Activated gamma-delta T cell treated with anti-CD3 and anti-CD28 coated beads, Interleukin-2, amount 50 U/mL, for 16 hours (primary cell): ENCODE data around the gene APIP.
A peak's percentile ranks its signal among the peaks of the same experiment; 100 is the strongest.

Experiments
- DNase-seq: peaks from one replicate; pipeline ENCODE4 v3.0.0-alpha.2; 2020; ENCODE audit warnings: low read depth

APIP gene, protein sequence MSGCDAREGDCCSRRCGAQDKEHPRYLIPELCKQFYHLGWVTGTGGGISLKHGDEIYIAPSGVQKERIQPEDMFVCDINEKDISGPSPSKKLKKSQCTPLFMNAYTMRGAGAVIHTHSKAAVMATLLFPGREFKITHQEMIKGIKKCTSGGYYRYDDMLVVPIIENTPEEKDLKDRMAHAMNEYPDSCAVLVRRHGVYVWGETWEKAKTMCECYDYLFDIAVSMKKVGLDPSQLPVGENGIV

DNA sequence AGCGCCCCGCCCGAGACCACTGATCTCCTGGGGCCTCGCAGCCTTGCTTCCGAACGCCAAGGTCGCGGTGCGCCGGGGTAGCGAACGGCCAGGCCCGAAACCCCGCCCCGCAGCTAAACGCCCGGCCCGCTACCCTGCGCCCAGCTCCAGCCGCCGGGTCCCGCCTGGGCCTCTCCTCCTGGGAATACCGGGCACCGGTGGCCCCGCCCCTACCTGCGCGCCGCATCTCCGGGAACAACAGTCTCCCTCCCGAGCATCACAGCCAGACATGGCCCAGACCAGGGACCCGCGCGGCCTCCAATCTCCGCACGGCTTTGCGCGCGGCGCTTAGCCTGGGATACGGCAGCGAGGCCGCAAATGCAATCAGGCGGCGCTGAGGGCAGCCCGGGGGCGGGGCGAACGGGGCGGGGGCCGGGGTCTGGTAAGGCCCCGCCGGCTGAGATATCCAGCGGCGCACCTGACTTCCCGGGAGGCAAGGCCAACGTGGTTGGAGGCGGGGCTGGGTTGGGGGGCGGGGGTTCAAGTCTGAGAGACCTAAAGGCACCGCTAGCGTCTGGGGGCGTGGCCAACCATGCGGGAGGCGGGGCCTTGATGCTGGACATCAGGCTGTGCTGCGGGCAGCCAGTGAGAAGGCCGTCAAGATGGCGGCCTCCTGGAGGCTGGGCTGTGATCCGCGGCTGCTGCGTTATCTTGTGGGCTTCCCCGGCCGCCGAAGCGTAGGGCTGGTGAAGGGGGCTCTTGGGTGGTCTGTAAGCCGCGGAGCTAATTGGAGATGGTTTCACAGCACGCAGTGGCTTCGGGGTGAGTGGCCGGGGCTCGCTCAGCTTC lies at the start of gene APIP, which contains the start of gene PDHX:
APIP (minus strand) TSS at position 365 of the 828 bp plus-strand sequence; CDS start at position 270, 95 bp downstream.
PDHX (plus strand) TSS at position 604 of the 828 bp plus-strand sequence; CDS start at position 642, 38 bp downstream.
- DNase-seq = peak; percentile 95

DNA sequence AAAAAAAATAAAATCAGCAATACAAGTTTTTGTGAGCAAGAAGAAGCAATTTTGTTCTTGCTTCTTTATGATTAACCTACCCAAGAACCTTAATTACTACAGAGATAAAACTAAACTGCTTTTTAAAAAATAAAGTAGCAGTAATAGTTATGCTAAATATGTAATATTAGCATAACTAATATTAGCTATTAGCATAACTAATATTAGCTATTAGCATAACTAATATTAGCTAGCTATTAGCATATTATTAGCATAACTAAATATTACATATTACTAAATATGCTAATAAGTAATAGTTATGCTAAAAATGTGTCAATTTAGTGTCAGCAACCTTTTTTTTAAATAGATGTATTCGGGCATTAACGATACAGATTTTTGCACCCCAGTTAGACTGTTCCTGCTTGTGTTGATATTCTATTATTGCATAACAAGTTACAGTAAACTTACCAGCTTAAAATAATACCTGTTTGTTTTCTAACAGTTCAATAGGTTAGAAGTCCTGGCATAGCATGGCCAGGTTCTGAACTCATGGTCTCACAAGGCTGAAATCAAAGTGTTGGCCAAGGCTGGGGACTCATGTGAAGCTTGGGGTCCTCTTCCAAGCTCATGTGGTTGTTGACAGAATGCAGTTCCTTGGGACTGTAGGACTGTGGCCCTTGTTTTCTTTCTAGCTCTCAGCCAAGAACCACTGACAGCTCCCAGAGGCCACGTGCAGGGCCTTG lies 48.6 kb upstream of the APIP start:
- no peak for DNase-seq

DNA sequence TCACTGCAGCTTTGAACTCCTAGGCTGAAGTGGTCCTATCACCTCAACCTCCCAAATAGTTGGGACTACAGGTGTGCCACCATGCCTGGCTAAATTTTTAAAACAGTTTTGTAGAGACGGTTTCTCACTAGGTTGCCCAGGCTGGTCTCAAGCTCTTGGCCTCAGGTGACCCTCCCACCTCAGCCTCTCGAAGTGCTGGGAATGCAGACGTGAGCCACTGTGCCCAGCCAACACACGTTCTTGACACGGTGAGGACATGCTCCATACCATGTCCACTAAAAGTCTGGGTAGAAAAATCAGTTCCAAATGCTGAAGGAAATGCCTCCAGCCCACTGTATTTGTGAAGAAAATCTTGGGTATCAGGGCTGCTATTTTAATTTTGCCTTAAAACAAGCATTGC lies 47.2 kb upstream of the APIP start:
- DNase-seq = no peak

DNA sequence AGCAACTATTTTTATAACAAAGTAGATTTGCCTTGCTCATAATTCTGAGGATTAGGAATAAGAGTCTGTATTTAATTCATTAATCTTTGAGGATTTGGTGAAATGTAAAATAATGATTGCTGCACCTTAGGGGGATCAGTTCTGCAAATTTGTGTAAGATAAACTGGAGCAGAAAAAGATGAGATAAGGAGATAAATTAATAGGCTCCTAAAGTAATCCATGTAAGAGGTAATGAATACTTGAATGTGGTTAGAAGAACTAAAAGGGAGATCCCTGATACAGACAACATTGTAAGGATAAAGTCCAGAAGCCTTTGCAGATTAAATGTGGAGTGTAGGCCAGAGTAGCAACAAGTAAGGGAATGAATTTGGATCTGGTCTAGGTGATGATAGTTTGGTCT lies 45.9 kb upstream of the APIP start:
- no peak for DNase-seq

DNA sequence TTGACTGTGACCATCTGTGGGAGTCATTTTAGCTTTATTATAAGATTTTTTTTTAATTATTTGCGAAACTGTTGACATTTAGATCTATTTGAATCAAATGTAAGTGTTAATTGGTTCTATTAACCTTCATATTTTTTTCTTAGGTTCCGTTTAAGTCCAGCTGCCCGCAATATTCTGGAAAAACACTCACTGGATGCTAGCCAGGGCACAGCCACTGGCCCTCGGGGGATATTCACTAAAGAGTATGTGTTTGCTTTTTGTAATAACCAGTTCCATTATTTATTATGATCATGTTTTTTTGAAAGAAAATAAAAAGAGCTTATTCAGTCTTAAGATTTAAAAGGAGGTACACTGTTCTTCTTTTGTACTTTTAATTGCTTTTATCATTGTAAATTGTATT lies 44.1 kb upstream of the APIP start:
- DNase-seq = no peak

DNA sequence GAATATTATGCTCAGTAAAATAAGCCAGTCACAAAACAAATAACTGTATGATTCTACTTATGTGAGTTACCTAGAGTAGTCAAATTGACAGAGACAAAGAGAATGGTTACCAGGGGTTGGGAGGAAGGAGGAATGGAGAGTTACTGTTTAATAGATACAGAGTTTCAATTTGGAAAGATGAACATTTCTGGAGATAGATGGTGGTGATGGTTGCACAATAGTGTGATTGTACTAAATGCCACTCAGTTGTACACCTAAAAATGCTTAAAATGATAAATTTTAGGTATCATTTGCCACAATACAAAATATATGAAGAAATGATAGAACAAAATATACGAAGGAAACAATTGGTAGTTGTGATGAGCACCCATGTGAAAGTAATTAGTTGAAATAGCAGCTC lies 43.6 kb upstream of the APIP start:
- DNase-seq = no peak

DNA sequence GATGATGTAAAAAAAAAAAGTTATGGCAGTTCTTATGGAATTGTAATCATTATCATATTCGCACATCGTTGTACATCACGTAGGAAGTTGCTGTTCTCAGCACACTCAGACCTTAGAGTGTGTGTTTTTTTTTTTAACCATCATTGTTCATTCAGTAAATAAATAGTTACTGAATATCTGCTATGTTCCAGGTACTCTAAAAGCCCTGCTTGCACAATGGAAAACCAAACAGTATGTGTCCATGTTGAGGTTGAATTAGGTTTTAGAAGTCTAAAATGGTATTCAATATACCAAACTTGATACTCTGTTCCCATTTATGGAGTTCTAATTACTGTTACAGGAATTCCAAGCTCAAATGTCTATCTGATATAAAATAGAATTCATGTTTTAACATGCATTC lies 41.4 kb upstream of the APIP start:
- DNase-seq = no peak

DNA sequence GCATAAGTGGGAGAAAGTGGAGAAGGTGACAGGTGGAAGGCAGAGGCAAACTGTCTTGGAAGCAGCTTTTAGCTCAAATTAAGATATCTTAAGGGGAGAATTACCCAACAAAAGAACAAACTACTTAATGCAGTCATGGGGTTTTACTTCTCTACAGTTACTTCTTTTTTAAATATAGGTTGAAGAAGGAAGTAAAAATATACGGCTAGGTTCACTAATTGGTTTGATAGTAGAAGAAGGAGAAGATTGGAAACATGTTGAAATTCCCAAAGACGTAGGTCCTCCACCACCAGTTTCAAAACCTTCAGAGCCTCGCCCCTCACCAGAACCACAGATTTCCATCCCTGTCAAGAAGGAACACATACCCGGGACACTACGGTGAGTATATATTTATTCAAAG lies 41.0 kb upstream of the APIP start:
- DNase-seq = no peak

DNA sequence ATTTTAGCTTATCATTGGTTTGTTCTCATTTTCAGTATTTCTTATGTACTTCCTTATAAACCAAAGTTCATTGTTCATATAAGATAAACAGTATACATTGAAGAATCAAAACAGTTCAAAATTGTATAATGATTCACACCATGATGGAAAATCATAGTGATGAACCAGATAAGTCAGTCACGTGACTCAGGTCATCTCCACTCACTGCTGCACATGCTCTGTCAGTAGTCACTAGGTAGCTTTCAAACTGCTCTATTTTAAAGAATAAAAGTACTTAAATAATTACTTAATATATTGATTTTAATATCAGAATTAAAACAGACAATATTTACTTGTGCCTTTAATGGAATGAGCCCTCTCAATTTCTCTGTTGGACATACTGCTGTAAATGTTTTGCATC lies 37.8 kb upstream of the APIP start:
- DNase-seq = no peak

DNA sequence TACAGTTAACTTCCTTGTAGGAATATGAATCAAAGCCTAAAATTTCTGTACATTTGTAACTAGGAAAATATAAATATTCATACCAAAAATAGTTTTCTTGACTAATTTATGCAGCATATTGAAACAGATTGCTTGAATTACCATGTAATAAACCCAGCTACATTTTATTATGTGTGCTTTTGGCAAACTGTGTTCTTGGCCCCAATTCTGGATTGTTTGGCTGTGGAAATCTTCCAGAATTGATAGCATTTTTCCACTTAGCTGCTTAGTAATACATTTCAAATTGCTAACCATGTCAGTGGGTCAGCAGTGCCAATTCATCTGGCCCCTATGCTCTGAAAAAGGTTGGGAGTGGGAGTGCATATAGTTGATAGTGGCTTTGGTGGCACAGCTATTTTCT lies 32.5 kb upstream of the APIP start:
- DNase-seq = no peak

DNA sequence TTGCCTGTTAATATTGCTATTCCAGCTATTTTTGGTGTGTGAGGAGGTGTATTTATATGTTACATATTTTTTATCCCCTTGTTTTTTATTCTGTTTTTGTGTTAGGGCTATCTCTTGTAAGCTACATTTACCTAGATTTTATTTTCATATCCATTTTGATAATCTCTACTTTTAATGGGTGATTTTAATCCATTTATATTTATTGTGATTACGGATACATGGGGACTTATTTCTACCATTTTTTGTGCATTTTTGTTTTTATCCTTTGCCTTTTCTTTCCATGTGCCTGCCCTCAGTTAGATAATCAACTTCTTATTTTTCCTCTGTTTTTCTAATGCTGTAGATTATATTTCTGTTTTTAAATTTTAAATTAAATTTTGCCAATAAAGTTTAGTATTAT lies 28.5 kb upstream of the APIP start:
- DNase-seq = no peak

DNA sequence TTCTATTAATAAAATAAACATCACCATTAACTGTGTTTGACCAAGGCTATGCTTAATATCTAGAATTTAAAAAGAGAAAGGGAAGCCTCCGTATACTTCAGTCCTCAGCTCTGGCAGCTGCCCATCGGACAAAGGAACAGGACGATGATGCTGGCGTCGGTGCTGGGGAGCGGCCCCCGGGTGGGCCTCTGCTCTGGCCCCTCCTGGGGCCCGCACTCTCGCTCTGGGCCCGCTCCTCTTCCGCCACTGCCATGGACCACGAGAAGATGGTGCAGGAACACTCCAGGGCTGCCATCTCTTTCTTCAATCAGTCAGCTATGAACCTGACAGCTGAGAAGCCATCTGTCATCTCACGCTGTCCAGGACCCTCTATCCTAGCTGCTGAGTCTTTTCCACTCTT lies 25.5 kb upstream of the APIP start:
- no peak for DNase-seq

DNA sequence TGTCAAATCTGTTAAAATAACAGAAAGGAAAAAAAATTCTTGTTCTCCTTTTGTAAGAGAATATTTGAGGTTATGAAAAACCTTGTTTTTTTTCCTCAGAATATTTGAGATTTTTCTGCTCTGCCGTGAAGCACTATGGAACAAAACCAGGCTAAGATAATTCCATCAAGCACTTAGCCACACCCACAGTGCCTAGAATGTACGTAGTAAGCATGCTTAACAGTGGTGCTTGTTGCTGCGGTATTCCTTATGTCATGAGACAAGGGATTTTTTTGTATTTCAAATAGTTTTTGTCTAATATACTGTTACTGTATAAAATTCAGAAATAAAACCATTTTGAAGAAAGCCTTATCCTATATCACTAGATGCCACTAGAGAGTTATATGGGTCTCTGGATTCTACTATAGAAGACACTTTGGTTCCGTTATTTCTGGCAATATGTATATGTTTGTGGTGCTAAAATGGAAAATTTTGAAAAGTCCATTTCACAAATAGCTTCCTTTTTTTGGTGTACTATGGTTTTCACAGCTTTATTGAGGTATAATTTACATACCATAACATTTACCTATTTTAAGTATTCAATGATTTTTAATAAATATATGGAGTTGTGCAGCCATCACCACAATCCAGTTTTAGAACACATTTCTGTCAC lies 24.0 kb upstream of the APIP start:
- DNase-seq = no peak

DNA sequence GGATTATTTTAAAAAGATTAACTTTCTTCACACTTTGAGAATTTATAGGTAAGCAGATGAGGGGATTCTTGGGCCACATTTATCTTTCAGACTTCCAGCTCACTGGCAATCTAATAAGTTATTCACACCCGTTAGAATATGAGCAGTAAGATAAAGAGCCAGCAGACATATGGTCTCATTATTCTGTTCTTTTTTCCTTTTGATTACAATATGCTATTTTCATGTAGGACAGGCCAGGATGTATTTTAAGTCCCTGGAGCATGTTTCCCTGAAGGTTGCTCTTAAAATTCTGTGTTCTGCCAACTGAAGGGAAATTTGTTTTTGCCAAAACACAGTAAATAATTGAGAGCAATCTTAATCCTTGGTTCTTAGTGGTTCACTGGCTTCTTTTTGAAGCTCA lies 22.4 kb upstream of the APIP start:
- no peak for DNase-seq

DNA sequence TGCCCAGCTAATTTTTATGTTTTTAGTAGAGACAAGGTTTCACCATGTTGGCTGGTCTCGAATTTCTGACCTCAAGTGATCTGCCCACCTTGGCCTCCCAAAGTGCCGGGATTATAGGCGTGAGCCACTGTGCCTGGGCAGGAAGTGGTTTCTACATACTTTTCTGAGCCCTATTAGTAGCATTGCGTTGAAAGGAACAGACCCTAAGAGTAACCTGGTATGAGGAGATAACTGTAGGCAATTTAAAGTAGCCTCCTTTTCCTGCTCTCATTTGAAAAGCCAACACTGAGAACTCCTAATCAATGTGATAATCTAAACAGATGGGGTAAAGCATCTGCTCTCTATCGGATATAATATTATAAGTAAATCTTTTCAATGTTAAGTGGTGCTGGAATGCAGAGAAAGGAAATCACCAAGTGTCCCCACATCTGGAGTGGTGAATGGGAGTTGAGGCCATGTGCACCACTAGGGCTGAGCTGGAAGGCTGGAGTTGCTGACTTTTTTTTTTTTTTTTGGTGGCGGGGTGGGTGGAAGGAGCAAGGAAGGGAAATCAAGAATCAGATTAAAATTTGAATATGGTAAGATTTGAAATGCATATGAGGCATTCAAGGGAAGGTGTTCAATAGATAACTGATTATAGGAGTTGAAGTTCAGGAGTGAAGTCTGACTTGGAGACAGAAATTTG lies 20.9 kb upstream of the APIP start:
- DNase-seq = no peak

DNA sequence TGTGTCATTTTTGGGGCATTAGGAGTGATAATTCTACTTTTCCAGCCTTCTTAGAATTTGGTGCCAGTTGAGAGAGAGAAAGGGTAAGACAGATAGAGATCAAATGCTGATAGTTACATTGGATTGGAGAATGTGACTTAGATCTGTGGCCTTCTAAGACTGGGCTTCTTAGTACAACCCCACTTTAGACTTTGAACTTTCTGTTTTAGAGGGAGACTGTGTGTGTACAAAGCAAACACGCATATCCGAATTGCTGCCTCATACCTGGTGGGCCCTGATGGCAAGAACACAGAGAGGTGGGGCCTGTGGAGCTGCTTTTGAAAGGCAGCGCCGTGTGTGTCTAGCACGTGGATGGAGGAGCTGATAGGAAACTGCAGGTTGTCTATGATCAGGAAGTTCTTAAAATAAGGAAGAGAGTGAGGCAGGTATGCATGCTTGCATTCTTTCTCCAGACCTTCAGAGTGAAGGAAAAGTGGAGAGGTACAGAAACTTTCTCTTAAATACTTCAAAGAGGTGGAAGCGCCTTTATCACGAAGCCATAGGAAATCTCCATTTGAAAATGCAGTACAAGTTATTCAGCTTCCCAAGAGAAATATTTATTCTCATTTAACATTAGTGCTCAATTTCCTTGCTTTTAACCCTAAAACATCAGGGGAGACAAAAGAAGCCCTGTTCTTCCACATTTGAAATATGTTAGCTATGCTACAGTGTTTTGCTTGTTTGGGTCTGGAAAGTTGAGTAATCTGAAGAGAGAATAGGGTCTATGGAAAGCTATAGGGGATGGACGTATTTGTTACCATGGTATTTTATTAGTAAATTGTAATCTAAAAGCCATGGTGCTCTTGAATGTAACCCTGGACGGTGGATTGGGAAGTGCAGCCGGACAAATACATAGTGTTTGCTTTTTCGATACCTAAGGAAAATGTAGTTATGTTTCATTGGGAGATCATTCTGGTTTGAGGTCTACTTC lies 13.9 kb upstream of the APIP start:
- no peak for DNase-seq

DNA sequence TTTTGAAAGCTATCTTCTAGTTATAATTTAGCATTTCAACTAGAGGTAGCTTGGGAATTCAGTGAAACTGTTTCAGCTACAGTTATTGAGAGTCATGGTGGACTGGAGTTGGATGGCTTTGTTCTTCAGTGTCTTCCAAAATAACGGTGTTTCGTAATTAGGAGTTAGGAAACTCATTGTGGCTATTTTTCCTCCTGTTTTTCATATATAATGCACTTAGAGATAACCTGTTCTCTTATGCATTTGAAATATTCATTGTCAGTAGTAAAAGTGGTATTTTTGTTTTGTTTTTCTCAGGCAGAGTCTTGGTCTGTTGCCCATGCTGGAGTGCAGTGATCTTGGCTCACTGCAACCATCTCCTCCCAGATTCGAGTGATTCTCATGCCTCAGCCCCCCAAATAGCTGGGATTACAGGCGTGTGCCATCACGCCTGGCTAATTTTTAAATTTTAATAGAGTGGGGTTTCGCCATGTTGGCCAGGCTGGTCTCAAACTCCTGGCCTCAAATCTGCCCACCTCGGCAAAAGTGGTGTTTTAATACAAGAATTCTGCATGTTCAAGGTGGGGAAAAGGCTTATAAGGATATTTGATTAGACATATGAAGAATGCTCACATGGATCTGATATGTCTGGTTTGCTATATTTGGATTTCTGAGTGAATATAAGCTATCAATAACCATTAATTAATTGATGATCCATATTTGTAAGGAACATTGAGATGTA lies 12.9 kb upstream of the APIP start:
- DNase-seq = no peak

DNA sequence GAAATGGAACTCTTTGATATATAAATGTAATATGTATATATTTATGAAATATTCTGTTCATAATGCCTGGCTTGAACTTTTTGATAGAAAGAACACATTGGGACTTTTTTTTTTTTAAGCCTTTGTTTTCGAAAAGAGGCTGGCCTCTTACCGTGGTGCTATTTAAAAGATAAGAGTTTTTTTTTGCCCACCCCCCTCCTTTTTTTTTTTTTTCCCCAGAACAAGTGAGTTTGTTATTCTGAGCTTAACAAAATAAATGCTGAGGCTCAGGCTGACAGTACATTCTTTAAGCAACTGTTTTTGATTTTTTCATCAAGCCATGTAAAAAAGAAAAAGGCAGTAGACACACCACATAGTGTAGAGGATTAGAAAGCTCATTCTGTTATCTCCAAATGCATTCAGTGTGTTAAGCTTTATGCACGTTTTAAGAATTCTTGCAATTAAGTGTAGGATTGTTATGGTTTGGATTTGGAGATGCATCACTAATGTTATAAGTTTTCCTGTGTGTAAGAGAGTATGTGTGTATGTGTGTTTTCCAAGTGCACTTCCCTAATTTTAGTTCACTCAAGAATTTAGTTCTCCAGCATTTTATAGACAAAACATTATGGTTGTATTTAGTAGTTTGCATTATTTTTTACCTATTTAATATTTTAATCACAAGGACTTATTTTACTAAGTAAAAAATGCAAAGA lies 12.2 kb upstream of the APIP start:
- no peak for DNase-seq

DNA sequence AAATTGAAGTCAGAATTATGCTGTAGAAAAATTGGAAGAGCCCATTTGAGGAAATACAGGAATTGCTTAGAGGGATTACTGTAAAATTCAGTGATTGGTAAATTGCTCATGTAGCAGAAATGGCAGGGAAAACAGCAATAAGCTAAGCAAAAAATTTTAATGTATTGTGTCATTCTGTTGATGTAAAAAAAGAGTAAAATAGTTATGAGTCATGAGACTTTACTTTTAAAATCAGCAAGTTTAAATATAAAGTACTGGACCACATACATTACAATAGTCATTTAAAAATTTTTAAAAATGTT lies 10.6 kb upstream of the APIP start:
- no peak for DNase-seq
